ENCODE results near the gene SNX3. TPM values are rescaled to one million over a fixed set of nuclear protein-coding genes. Genes with fewer than 3 reads are reported as not detected.

SNX3 gene
- total RNA-seq, 2 experiments from 2014 or later = 72.9 to 88.6 TPM

- peaks cover 62% of the 10 kb centered on the region for H3K79me2 ChIP-seq (ENCODE audit: insufficient read depth, low read depth, low read length)
- H3K4me3 ChIP-seq (ENCODE audit: low read depth, low read length, poor library complexity, severe bottlenecking) = no peak overlapping the region
- CTCF ChIA-PET (ENCODE audit: unreplicated experiment) = no interaction called here
- TF ChIP-seq EZH2phosphoT487 (IDR thresholded peaks at IDR 0.05; ENCODE audit: borderline replicate concordance, low read depth, low read length) (no peak), CTCF (conservative IDR thresholded peaks at IDR 0.05; ENCODE audit: low read length) (no peak)
- no TSS peak for BruUV-seq (replicated peaks)
- POLR2A ChIA-PET = interaction anchor here (0.6 to 1.1 kb wide), 3 partner anchors 16 to 1602 kb away, joined by 3 read pairs; no protein-coding TSS in a partner anchor
- no peak overlapping the region for H3K27ac ChIP-seq (ENCODE audit: low read depth, low read length, poor library complexity, severe bottlenecking)
- H2AFZ ChIP-seq (ENCODE audit: low read length) = no peak overlapping the region
- H3K4me1 ChIP-seq (ENCODE audit: insufficient read depth, low read length, poor library complexity, severe bottlenecking) = no peaks in the 10 kb centered on the region
- H4K20me1 ChIP-seq (ENCODE audit: insufficient read depth, low read length) = no peaks in the 10 kb centered on the region
- no peak for DNase-seq (ENCODE audit: low spot score)
- H3K36me3 ChIP-seq (ENCODE audit: insufficient read depth, low read length) = peaks cover 84% of the 10 kb centered on the region
- intact Hi-C loops (cut with micrococcal nuclease; ENCODE audit: unreplicated experiment) = no loop called here
- H3K9me3 ChIP-seq (ENCODE audit: low read length) = peaks cover 13% of the 10 kb centered on the region; the same call in 1 of the 2 replicates
- no peaks in the 10 kb centered on the region for H3K9me2 ChIP-seq (ENCODE audit: insufficient read depth, low read length)
- H3K4me2 ChIP-seq (ENCODE audit: low read length) = no peak overlapping the region
These were observed 18.1 kb downstream of the SNX3 start for GRCh38 chr6:108242721-108243120.

- BruUV-seq (replicated peaks) = no TSS peak
- H3K4me3 ChIP-seq (ENCODE audit: low read depth, low read length, poor library complexity, severe bottlenecking) = no peak overlapping the region
- H3K9me2 ChIP-seq (ENCODE audit: insufficient read depth, low read length) = no peaks in the 10 kb centered on the region
- intact Hi-C loops (cut with micrococcal nuclease; ENCODE audit: unreplicated experiment) = no loop called here
- no peak overlapping the region for H3K27ac ChIP-seq (ENCODE audit: low read depth, low read length, poor library complexity, severe bottlenecking)
- TF ChIP-seq CTCF (conservative IDR thresholded peaks at IDR 0.05; ENCODE audit: low read length) (no peak), EZH2phosphoT487 (IDR thresholded peaks at IDR 0.05; ENCODE audit: borderline replicate concordance, low read depth, low read length) (no peak)
- ChIA-PET POLR2A (interaction anchor here (0.6 to 1.1 kb wide), 3 partner anchors 15 to 1602 kb away, joined by 3 read pairs; no protein-coding TSS in a partner anchor), CTCF (ENCODE audit: unreplicated experiment) (no interaction called here)
- DNase-seq (ENCODE audit: low spot score) = no peak
- peaks cover 13% of the 10 kb centered on the region; the same call in 1 of the 2 replicates for H3K9me3 ChIP-seq (ENCODE audit: low read length)
- no peaks in the 10 kb centered on the region for H3K4me1 ChIP-seq (ENCODE audit: insufficient read depth, low read length, poor library complexity, severe bottlenecking)
- no peak overlapping the region for H2AFZ ChIP-seq (ENCODE audit: low read length)
- no peak overlapping the region for H3K4me2 ChIP-seq (ENCODE audit: low read length)
- peaks cover 87% of the 10 kb centered on the region for H3K36me3 ChIP-seq (ENCODE audit: insufficient read depth, low read length)
- no peaks in the 10 kb centered on the region for H4K20me1 ChIP-seq (ENCODE audit: insufficient read depth, low read length)
- H3K79me2 ChIP-seq (ENCODE audit: insufficient read depth, low read depth, low read length) = peaks cover 57% of the 10 kb centered on the region
These were observed 18.6 kb downstream of the SNX3 start for GRCh38 chr6:108242259-108242658.

GRCh38 chr6:108238322-108238721 is 22.5 kb downstream of the SNX3 start:
- Histone ChIP-seq H4K20me1 (ENCODE audit: insufficient read depth, low read length) (no peaks in the 10 kb centered on the region), H3K9me2 (ENCODE audit: insufficient read depth, low read length) (no peaks in the 10 kb centered on the region), H3K36me3 (ENCODE audit: insufficient read depth, low read length) (peaks cover 87% of the 10 kb centered on the region), H3K4me3 (ENCODE audit: low read depth, low read length, poor library complexity, severe bottlenecking) (no peak overlapping the region), H2AFZ (ENCODE audit: low read length) (no peak overlapping the region), H3K9me3 (ENCODE audit: low read length) (peaks cover 13% of the 10 kb centered on the region; the same call in 1 of the 2 replicates), H3K79me2 (ENCODE audit: insufficient read depth, low read depth, low read length) (peaks cover 44% of the 10 kb centered on the region; the same call in 1 of the 2 replicates), H3K27ac (ENCODE audit: low read depth, low read length, poor library complexity, severe bottlenecking) (no peak overlapping the region), H3K4me1 (ENCODE audit: insufficient read depth, low read length, poor library complexity, severe bottlenecking) (no peaks in the 10 kb centered on the region), H3K4me2 (ENCODE audit: low read length) (no peak overlapping the region)
- TF ChIP-seq CTCF (conservative IDR thresholded peaks at IDR 0.05; ENCODE audit: low read length) (no peak), EZH2phosphoT487 (IDR thresholded peaks at IDR 0.05; ENCODE audit: borderline replicate concordance, low read depth, low read length) (no peak)
- no peak for DNase-seq (ENCODE audit: low spot score)
- intact Hi-C loops (cut with micrococcal nuclease; ENCODE audit: unreplicated experiment) = no loop called here
- ChIA-PET POLR2A (no interaction called here), CTCF (ENCODE audit: unreplicated experiment) (no interaction called here)
- no TSS peak for BruUV-seq (replicated peaks)
